GM12874 (cell line): ENCODE data around the gene PSMD10.

ENCODE experiments used
- TF ChIP-seq, protein P1 (sequence below): IDR thresholded peaks from 2 replicates; pipeline ENCODE4 v1.5.1; 2011; ENCODE audit warnings: low read depth, mild to moderate bottlenecking, control low read depth, low read length, moderate library complexity; ENCODE audit not compliant: insufficient read depth

Gene PSMD10

GRCh38 chrX:108127152-108127551 is 35.8 kb upstream of the PSMD10 start:
- TF ChIP-seq, protein P1, sequence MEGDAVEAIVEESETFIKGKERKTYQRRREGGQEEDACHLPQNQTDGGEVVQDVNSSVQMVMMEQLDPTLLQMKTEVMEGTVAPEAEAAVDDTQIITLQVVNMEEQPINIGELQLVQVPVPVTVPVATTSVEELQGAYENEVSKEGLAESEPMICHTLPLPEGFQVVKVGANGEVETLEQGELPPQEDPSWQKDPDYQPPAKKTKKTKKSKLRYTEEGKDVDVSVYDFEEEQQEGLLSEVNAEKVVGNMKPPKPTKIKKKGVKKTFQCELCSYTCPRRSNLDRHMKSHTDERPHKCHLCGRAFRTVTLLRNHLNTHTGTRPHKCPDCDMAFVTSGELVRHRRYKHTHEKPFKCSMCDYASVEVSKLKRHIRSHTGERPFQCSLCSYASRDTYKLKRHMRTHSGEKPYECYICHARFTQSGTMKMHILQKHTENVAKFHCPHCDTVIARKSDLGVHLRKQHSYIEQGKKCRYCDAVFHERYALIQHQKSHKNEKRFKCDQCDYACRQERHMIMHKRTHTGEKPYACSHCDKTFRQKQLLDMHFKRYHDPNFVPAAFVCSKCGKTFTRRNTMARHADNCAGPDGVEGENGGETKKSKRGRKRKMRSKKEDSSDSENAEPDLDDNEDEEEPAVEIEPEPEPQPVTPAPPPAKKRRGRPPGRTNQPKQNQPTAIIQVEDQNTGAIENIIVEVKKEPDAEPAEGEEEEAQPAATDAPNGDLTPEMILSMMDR: no peak

DNA sequence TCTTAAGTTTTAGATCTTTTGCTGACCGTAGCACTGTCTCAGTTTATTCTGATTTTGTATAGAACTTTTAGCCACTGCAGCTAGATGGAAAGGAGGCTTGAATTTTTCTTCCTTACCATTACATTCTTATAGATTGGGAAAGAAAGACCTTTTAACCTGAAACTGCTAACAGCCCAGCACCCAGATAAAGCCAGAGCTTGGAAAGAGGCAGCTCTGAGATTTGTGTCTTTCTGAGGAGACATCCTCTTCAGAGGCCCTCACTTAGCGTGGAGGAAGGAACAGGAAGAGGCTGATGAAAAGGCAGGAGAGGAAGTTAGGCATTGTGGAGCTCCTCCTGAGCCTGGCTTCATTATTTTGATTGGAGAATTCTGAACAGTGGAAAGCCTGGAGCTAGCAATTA is 35.3 kb upstream of the PSMD10 start:
- TF ChIP-seq, protein P1: no peak

DNA sequence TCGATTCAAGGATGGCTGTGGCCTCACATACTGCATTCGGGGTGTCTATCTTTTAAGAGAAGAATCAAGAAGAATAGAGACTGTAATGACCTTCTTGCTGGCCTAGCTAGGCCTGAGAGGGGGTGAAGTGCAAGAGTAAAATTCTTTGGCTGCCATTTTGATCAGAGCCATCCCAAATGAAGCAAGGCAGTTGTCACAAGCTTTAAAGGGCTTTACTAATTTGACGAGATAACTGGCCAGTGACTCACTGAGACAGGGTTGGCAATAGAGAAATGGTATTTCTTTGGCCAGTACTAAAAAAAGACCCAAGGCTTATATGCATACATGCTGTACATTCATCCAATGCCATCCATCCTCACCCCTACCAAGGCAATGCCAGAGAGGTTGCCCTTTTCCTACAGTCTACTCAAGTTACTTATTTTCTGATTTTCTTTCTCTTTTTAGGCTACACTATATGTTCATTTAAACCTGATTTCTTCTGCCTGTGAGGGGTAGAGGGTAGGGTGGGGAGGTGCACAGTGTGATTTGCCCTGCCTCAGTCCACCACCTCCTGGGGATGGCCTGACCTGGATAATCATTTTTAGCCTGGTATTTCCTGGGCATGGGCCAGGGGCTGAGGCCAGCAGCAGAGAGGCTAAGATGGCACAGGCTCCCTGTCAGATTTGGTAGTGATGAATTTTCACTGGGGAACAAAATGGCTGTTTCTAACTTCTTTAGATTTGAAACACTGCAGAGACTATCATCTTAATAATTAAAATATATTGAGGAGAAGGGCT is 32.4 kb upstream of the PSMD10 start:
- TF ChIP-seq, protein P1: no peak

DNA sequence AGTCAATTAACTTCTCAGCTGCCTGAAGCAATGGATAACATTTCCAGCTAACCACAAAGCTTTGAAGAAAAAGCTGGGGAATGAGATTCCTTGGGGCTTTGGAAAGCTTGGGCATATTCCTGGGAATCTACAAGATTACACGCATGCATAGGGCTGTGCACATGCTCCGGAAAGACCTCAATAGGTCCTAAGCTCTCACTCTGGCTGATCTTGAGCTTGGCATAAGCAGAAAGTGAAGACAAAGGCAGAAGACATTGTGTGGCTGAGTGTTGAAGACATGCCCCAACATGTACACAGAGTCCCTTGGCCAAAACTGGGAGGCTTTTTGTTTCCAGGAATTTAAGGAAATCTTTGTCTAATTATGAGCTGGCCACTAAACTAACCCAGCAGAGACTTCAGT is 31.4 kb upstream of the PSMD10 start:
- TF ChIP-seq, protein P1: no peak

GRCh38 chrX:108121291-108121690 is 29.9 kb upstream of the PSMD10 start:
- TF ChIP-seq, protein P1: no peak

DNA sequence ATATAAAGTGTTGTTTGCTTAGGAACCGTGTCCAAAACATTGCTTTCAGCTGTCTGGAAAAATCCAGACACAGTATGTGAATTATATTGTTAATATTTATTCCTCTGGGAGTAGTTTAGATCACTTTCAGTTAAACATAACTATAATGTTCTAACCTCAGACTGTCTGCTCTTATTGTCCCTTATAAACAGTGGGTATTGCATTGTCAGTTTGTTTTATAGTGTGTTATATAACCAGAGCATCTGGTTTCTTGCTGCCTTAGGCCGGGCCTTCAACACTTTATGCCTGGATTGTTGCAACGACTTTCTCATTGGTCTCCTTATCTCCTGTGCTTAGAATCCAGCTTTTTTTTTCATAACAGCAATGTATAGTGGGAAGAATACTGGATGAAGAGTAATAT is 26.6 kb upstream of the PSMD10 start:
- TF ChIP-seq, protein P1: no peak

GRCh38 chrX:108114541-108114940 is 23.2 kb upstream of the PSMD10 start:
- TF ChIP-seq, protein P1: no peak
